Epithelial cell of esophagus (primary cell): Measurements from ENCODE around the gene LIN28B.
A peak's percentile ranks its signal among the peaks of the same experiment; 100 is the strongest.

Experiments used
- DNase-seq: peaks from one replicate; pipeline ENCODE4 v3.0.0; 2010; ENCODE audit warnings: low read depth
- H3K4me3 ChIP-seq: 2 replicates; pipeline ENCODE4 v1.5.1; 2011; ENCODE audit warnings: mild to moderate bottlenecking, low read length, control low read depth
- CTCF ChIP-seq: IDR thresholded peaks from 2 replicates; pipeline ENCODE4 v1.5.1; 2011; ENCODE audit warnings: low read depth, mild to moderate bottlenecking, low read length, control low read depth, inconsistent platforms; ENCODE audit not compliant: insufficient read depth; ENCODE audit errors: missing control alignments

The LIN28B gene

GRCh38 chr6:104956731-104957294 lies at the start of gene LIN28B:
Gene LIN28B (plus strand): TSS chr6:104957107. CDS start chr6:104957251, 144 bp downstream.
- no peak within 1 kb of the TSS for H3K4me3 ChIP-seq
- no peak for DNase-seq
- no peak for TF ChIP-seq CTCF

- TF ChIP-seq CTCF, result no peak
- no peak overlapping the region for H3K4me3 ChIP-seq
- peak; percentile 87 for DNase-seq
Measured at GRCh38 chr6:104908031-104908887, 48.6 kb upstream of the LIN28B start.

- peak; percentile 71 for DNase-seq
- no peak for TF ChIP-seq CTCF
- H3K4me3 ChIP-seq, result no peak overlapping the region
Measured at GRCh38 chr6:104908888-104909525, 47.9 kb upstream of the LIN28B start.

- TF ChIP-seq CTCF, result no peak
- no peak overlapping the region for H3K4me3 ChIP-seq
- DNase-seq, result no peak
Measured at GRCh38 chr6:104921896-104922295, 35.0 kb upstream of the LIN28B start.

GRCh38 chr6:104928141-104928540 lies 28.8 kb upstream of the LIN28B start:
- no peak for TF ChIP-seq CTCF
- no peak for DNase-seq
- H3K4me3 ChIP-seq, result no peak overlapping the region

- no peak for DNase-seq
- no peak for TF ChIP-seq CTCF
- no peak overlapping the region for H3K4me3 ChIP-seq
Measured at GRCh38 chr6:104929353-104929752, 27.6 kb upstream of the LIN28B start.
